ENCODE results near the gene PMEL.

DNA sequence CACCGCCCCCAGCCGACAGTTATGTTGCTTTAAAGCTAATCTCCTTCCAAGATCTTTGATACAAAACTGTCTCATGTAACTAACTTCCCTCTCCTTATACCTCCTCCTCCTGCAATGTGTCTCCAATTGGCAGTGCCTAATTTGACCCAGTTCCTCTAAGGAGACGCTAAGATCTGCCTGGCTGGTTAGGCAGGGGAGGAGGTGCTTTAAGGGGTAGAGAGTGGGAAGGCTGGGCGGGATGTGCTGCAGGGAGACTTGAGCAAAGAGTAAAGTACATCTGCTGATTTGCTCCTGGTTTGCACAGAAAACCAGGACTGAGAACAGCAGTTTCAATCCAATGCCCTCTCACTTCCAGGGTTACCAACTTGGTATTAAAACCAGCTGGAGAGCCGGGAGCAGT lies 47.6 kb upstream of the PMEL start:
- no peak for TF ChIP-seq POLR2A (IDR thresholded peaks at IDR 0.05)
- TF ChIP-seq, protein P1, sequence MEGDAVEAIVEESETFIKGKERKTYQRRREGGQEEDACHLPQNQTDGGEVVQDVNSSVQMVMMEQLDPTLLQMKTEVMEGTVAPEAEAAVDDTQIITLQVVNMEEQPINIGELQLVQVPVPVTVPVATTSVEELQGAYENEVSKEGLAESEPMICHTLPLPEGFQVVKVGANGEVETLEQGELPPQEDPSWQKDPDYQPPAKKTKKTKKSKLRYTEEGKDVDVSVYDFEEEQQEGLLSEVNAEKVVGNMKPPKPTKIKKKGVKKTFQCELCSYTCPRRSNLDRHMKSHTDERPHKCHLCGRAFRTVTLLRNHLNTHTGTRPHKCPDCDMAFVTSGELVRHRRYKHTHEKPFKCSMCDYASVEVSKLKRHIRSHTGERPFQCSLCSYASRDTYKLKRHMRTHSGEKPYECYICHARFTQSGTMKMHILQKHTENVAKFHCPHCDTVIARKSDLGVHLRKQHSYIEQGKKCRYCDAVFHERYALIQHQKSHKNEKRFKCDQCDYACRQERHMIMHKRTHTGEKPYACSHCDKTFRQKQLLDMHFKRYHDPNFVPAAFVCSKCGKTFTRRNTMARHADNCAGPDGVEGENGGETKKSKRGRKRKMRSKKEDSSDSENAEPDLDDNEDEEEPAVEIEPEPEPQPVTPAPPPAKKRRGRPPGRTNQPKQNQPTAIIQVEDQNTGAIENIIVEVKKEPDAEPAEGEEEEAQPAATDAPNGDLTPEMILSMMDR (IDR thresholded peaks at IDR 0.05): no peak
- TF ChIP-seq EP300 (IDR thresholded peaks at IDR 0.05): no peak
- no peak for TF ChIP-seq POLR2AphosphoS5 (IDR thresholded peaks at IDR 0.05)
